ENCODE data around the gene PTHLH. TPM values are rescaled to one million over a fixed set of nuclear protein-coding genes. Genes with fewer than 3 reads are reported as not detected.

Gene PTHLH
- total RNA-seq, 1 donor = 4.3 TPM

GRCh38 chr12:27979145-27979544 is 6.6 kb upstream of the PTHLH start:
- TF ChIP-seq, protein P1, sequence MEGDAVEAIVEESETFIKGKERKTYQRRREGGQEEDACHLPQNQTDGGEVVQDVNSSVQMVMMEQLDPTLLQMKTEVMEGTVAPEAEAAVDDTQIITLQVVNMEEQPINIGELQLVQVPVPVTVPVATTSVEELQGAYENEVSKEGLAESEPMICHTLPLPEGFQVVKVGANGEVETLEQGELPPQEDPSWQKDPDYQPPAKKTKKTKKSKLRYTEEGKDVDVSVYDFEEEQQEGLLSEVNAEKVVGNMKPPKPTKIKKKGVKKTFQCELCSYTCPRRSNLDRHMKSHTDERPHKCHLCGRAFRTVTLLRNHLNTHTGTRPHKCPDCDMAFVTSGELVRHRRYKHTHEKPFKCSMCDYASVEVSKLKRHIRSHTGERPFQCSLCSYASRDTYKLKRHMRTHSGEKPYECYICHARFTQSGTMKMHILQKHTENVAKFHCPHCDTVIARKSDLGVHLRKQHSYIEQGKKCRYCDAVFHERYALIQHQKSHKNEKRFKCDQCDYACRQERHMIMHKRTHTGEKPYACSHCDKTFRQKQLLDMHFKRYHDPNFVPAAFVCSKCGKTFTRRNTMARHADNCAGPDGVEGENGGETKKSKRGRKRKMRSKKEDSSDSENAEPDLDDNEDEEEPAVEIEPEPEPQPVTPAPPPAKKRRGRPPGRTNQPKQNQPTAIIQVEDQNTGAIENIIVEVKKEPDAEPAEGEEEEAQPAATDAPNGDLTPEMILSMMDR (IDR thresholded peaks at IDR 0.05; ENCODE audit: insufficient read depth, low read length) = no peak
- no peak overlapping the region for H3K4me3 ChIP-seq (ENCODE audit: low read depth, low read length)
- peak; percentile 70 for DNase-seq (ENCODE audit: low read depth)

DNA sequence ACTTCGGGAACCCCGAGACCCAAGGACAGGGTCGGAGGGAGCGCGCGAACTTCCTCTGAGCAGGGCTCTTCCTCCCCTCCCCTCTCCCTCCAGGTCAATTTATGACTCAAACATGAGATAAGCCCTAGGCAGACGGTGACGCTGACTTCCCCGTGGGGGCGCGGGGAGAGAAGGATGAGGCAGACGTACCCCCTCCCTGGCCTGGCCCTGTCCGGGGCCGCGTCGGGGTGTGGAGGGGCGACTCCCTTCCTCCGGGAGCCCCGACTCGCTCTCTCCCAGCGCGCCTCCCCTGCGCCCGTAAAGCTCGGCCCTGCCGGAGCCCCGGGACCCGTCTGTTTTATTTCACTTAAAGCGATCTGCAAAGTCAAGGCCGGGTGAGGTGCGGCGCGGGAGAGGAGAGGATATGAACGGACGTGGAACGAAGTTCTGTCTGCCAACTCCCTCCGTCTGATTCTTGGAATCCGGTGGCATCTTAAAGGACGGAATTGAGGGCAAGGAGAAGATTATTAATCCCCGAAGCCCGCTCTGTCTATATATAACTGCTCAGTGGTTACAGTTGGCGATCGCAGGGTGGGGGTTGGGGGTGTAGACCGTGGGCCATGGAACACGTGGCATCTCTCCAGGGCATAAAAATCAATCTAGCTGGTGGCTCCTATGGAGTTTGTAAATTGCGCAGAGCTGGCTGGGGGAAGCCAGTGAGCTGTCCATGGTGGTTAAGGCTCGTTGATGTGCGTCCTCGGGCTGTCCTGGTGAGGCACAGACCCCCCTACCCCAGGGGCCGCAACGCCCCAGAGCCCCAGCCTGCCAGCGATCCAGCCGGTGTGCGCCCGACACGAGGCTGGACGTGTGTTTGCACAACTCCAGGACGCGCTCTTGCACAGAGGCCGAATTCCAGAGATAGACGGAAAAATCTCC is 2.9 kb upstream of the PTHLH start:
- H3K4me3 ChIP-seq (ENCODE audit: low read depth, low read length) = peak overlapping the region; percentile 55
- TF ChIP-seq, protein P1 (IDR thresholded peaks at IDR 0.05; ENCODE audit: insufficient read depth, low read length) = no peak
- peak; percentile 72 for DNase-seq (ENCODE audit: low read depth)

DNA sequence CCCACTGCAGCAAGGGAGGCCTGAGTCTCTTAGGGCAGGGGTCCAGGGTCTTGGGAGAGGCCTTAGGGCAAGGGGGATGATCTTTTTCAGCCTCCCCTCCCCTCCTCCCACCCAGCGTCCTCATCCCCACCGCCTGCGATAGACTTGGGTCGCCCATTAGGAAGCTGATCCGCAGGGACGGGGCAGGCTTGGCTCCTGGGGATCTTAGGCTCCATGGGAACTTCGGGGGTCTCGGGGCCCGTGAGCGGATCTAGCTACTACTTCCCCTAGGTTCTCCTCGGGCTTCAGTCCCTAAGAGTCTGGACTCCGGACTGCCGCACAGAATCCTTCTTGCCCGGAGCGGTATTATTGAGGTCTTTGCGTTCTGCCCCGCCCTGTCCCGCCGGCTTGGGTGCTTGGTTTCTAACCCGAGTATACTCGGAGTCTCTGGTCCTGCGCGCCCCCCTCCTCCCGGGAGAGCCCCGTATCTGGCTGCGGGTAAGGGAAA is 2.2 kb upstream of the PTHLH start:
- no peak for DNase-seq (ENCODE audit: low read depth)
- peak overlapping the region; percentile 55 for H3K4me3 ChIP-seq (ENCODE audit: low read depth, low read length)
- TF ChIP-seq, protein P1 (IDR thresholded peaks at IDR 0.05; ENCODE audit: insufficient read depth, low read length) = no peak

- DNase-seq (ENCODE audit: low read depth) = peak; percentile 49
- H3K4me3 ChIP-seq (ENCODE audit: low read depth, low read length) = no peak overlapping the region
- TF ChIP-seq, protein P1 (IDR thresholded peaks at IDR 0.05; ENCODE audit: insufficient read depth, low read length) = no peak
Measured at GRCh38 chr12:27973487-27973890, 956 bp upstream of the PTHLH start.

GRCh38 chr12:27971606-27972005 is 927 bp downstream of the PTHLH start:
- no peak for DNase-seq (ENCODE audit: low read depth)
- TF ChIP-seq, protein P1 (IDR thresholded peaks at IDR 0.05; ENCODE audit: insufficient read depth, low read length) = no peak
- H3K4me3 ChIP-seq (ENCODE audit: low read depth, low read length) = no peak overlapping the region

DNA sequence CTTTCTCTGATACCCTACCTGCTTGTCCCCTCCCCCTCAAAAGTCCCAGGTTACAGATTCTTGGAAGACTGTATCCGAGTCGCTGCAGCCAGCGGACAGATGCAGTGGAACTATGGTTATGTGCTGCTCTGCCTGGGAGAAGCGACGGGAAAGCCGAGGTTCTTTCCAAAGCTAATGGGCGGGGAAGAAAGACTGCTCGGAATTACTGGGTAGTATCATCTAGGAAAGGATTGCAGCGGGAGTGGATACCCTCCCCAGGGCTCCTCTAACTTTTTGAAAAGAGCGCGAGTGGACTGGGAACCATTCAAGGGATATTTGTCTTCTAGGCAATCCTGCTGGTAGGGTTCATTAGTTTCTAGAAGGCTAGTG is 1.4 kb downstream of the PTHLH start:
- H3K4me3 ChIP-seq (ENCODE audit: low read depth, low read length) = peak overlapping the region; percentile 71
- peak; percentile 34 for DNase-seq (ENCODE audit: low read depth)
- TF ChIP-seq, protein P1 (IDR thresholded peaks at IDR 0.05; ENCODE audit: insufficient read depth, low read length) = no peak

Data from fibroblast of the aortic adventitia (primary cell).